GM10266 (cell line): ENCODE data around the gene RAPGEF5.

Experiments
- DNase-seq: peaks from one replicate; pipeline ENCODE4 v3.0.0; 2012; ENCODE audit errors: extremely low spot score
- CTCF ChIP-seq: IDR thresholded peaks from 2 replicates; pipeline ENCODE4 v1.5.1; 2012; ENCODE audit warnings: mild to moderate bottlenecking, low read depth; ENCODE audit not compliant: control insufficient read depth, insufficient read depth; ENCODE audit errors: missing control alignments

Gene RAPGEF5

GRCh38 chr7:22208799-22209198, 148.2 kb downstream of the RAPGEF5 start:
- TF ChIP-seq CTCF, result no peak
- no peak for DNase-seq

DNA sequence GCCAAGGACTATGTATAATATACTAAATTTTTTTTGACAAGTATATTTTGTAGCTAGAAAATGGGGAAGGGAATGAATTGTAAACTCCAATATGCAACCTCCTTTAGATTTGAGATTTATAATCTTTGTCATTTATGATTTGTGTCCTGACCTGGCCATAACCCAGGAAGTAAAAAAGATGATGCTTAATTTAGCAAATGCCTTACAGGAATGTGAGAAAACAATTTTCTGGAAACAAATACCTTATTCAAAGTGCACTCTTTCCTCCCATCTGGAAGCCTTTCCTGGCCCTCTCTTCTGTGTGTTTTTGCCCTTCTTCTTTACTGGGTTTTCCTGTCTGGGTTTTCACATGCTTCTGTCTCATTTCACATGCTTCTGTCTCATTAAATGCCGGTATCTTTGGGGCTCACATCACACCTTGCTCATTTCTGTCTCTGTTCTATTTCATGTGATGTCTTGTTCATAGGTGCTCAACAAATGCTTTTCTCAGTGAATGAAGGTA, 149.2 kb downstream of the RAPGEF5 start:
- TF ChIP-seq CTCF, result no peak

DNA sequence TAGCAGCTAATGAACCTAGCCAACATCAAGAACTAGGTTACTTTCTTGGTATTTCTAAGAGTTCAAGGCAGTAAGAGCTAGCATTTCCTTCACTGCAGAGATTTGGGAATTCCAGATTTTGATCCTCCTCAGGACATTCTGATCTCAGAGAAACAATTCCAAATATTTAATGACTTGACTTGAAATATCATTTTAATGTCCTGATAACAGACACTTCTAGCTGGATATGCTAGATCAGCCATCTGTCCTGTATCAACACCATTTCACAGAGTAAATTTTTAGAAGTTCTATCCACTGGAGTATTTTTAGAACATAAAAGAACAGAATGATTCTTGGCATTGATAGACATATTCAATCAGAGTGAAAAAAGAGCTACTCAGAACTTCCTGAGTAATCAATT, 151.3 kb downstream of the RAPGEF5 start:
- TF ChIP-seq CTCF, result no peak
- no peak for DNase-seq

More for the DNA sequence above, 149.2 kb downstream of the RAPGEF5 start:
- no peak for DNase-seq

- TF ChIP-seq CTCF, result no peak
- no peak for DNase-seq
Measured at GRCh38 chr7:22204312-22204711, 152.6 kb downstream of the RAPGEF5 start.

- TF ChIP-seq CTCF, result no peak
- DNase-seq, result no peak
Measured at GRCh38 chr7:22202141-22202540, 154.8 kb downstream of the RAPGEF5 start.

DNA sequence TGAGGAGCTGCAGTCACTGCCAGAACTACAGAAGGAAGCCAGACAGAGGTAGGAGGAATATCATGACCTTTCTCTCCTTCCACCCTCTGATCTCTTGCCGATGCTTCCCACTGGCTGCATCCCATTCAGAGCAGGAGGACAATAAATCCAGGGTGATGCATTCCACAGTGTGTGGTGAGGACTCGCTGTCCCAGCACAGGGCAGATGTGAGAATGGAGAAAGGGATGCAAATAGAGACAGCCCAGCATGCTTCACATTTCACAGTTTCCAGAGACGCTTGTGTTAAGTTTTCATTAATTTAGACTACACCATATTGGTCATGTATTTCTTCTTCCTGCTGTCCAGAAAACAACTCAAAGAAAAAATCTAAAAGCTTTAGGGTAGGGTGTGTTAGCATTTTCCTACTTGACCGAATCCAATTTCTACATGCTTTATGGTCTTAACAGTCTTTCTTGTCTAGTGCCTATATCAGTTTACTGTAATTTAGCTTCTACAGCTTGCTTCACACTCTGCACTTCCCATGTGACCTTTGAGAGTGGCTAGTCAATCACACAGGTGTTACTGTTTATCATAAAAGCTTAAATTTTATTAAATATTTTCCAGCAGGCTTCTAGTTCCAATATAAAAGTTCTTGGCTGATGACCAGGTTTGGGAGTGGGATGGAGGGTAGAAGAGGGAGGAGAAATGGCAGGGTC, 155.6 kb downstream of the RAPGEF5 start:
- TF ChIP-seq CTCF, result no peak
- DNase-seq, result no peak

- TF ChIP-seq CTCF, result no peak
- no peak for DNase-seq
Measured at GRCh38 chr7:22200777-22201176, 156.2 kb downstream of the RAPGEF5 start.
